GM12892 (cell line): Measurements from ENCODE around the gene CLDND1.

Source experiments
- POLR2A ChIP-seq: IDR thresholded peaks from 2 replicates; pipeline ENCODE4 v1.6.1; 2011; ENCODE audit warnings: low read depth, low read length, control low read depth
- POLR2AphosphoS5 ChIP-seq: IDR thresholded peaks from 2 replicates; pipeline ENCODE4 v1.6.1; 2011; ENCODE audit warnings: low read depth, low read length, control low read depth
- TAF1 ChIP-seq: IDR thresholded peaks from 2 replicates; pipeline ENCODE4 v1.6.1; 2011; ENCODE audit warnings: low read depth, mild to moderate bottlenecking, control low read depth, low read length, borderline replicate concordance

DNA sequence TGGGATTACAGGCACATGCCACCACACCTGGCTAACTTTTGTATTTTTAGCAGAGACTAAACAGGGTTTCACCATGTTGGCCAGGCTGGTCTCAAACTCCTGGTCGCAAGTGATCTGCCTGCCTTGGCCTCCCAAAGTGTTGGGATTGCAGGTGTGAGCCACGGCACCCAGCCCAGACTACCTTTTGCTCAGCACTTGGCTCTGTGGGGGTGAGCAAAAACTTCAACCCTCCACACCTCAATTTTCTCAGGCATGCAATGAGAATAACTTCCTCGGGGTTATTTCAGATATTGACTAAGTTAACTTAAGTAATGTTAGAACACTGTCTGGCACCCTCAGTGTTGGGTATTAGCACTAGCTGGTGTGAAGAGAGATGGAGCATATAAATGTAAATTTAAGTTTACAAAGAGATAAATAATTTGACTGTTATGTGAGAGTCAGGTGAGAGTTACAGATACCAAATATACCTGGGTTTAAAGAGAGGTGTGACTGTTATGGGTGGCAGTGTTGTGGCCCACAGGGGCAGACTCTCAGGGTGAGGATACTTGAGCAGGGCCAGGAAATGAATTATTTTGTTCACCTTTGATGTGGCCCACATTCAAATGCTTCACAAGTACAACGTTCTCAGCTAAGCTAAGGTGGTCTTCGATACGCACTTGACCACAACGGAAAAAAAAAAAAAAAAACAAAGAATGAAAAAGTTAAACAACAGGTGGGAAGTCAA lies 41.7 kb upstream of the CLDND1 start:
- TF ChIP-seq POLR2A, result 0 out of 2 replicates have a peak, but pooled peaks have one; percentile 13
- TF ChIP-seq POLR2AphosphoS5, result peak; percentile 27
- no peak for TF ChIP-seq TAF1
